ENCODE measurements around the gene RBP5. TPM values are rescaled to one million over a fixed set of nuclear protein-coding genes. Genes with fewer than 3 reads are reported as not detected.

Gene RBP5
- total RNA-seq, 1 experiment from 2014 or later: not detected

GRCh38 chr12:7151532-7151931, 22.8 kb upstream of the RBP5 start:
- Histone ChIP-seq H3K4me3 (ENCODE audit: low read length) (no peak overlapping the region), H3K4me1 (ENCODE audit: insufficient read depth, low read length) (no peaks in the 10 kb centered on the region), H3K27ac (ENCODE audit: low read length) (no peak overlapping the region), H3K4me2 (ENCODE audit: low read length) (no peak overlapping the region), H3F3A (ENCODE audit: low read length, unreplicated experiment) (no peaks in the 10 kb centered on the region), H3K27me3 (ENCODE audit: low read length) (no peaks in the 10 kb centered on the region), H3K79me2 (ENCODE audit: low read length) (no peaks in the 10 kb centered on the region), H3K9me3 (ENCODE audit: low read length) (no peaks in the 10 kb centered on the region), H3K36me3 (ENCODE audit: low read depth, low read length) (no peaks in the 10 kb centered on the region), H3K9me2 (replicated peaks; ENCODE audit: low read length) (no peaks in the 10 kb centered on the region), H2AFZ (ENCODE audit: low read length) (no peak overlapping the region), H3K9ac (ENCODE audit: low read length) (no peak overlapping the region), H4K20me1 (ENCODE audit: low read length) (no peaks in the 10 kb centered on the region)
- no TSS peak for BruUV-seq (replicated peaks)
- DNase-seq: no peak
- TF ChIP-seq EZH2phosphoT487 (IDR thresholded peaks at IDR 0.05; ENCODE audit: borderline replicate concordance, low read length) (no peak), EZH2 (IDR thresholded peaks at IDR 0.05; ENCODE audit: low read length, unreplicated experiment) (no peak), CTCF (conservative IDR thresholded peaks at IDR 0.05; ENCODE audit: low read depth, low read length) (no peak)
- no peak for ATAC-seq
- intact Hi-C loops (cut with micrococcal nuclease): no loop called here
- POLR2A ChIA-PET (ENCODE audit: unreplicated experiment): no interaction called here
- CTCF ChIA-PET: no interaction called here

GRCh38 chr12:7150841-7151240, 22.2 kb upstream of the RBP5 start:
- H3K79me2 ChIP-seq (ENCODE audit: low read length): no peaks in the 10 kb centered on the region
- H3F3A ChIP-seq (ENCODE audit: low read length, unreplicated experiment): no peaks in the 10 kb centered on the region
- ATAC-seq (no peak), DNase-seq (no peak)
- H3K27me3 ChIP-seq (ENCODE audit: low read length): no peaks in the 10 kb centered on the region
- H3K9me3 ChIP-seq (ENCODE audit: low read length): no peaks in the 10 kb centered on the region
- TF ChIP-seq EZH2phosphoT487 (IDR thresholded peaks at IDR 0.05; ENCODE audit: borderline replicate concordance, low read length) (no peak), CTCF (conservative IDR thresholded peaks at IDR 0.05; ENCODE audit: low read depth, low read length) (no peak), EZH2 (IDR thresholded peaks at IDR 0.05; ENCODE audit: low read length, unreplicated experiment) (no peak)
- no peak overlapping the region for H3K9ac ChIP-seq (ENCODE audit: low read length)
- H3K36me3 ChIP-seq (ENCODE audit: low read depth, low read length): no peaks in the 10 kb centered on the region
- H4K20me1 ChIP-seq (ENCODE audit: low read length): no peaks in the 10 kb centered on the region
- H3K27ac ChIP-seq (ENCODE audit: low read length): no peak overlapping the region
- H3K4me1 ChIP-seq (ENCODE audit: insufficient read depth, low read length): no peaks in the 10 kb centered on the region
- H3K4me3 ChIP-seq (ENCODE audit: low read length): no peak overlapping the region
- H2AFZ ChIP-seq (ENCODE audit: low read length): no peak overlapping the region
- H3K9me2 ChIP-seq (replicated peaks; ENCODE audit: low read length): no peaks in the 10 kb centered on the region
- H3K4me2 ChIP-seq (ENCODE audit: low read length): no peak overlapping the region
- ChIA-PET CTCF (no interaction called here), POLR2A (ENCODE audit: unreplicated experiment) (no interaction called here)
- intact Hi-C loops (cut with micrococcal nuclease): no loop called here
- no TSS peak for BruUV-seq (replicated peaks)

GRCh38 chr12:7150356-7150755, 21.7 kb upstream of the RBP5 start:
- Histone ChIP-seq H3K36me3 (ENCODE audit: low read depth, low read length) (no peaks in the 10 kb centered on the region), H3K4me2 (ENCODE audit: low read length) (no peak overlapping the region), H3K9ac (ENCODE audit: low read length) (no peak overlapping the region), H3K9me3 (ENCODE audit: low read length) (no peaks in the 10 kb centered on the region), H3K79me2 (ENCODE audit: low read length) (no peaks in the 10 kb centered on the region), H2AFZ (ENCODE audit: low read length) (no peak overlapping the region), H3K9me2 (replicated peaks; ENCODE audit: low read length) (no peaks in the 10 kb centered on the region), H3K4me1 (ENCODE audit: insufficient read depth, low read length) (no peaks in the 10 kb centered on the region), H4K20me1 (ENCODE audit: low read length) (no peaks in the 10 kb centered on the region), H3K4me3 (ENCODE audit: low read length) (no peak overlapping the region), H3F3A (ENCODE audit: low read length, unreplicated experiment) (no peaks in the 10 kb centered on the region), H3K27me3 (ENCODE audit: low read length) (no peaks in the 10 kb centered on the region), H3K27ac (ENCODE audit: low read length) (no peak overlapping the region)
- DNase-seq (no peak), ATAC-seq (no peak)
- intact Hi-C loops (cut with micrococcal nuclease): no loop called here
- TF ChIP-seq EZH2phosphoT487 (IDR thresholded peaks at IDR 0.05; ENCODE audit: borderline replicate concordance, low read length) (no peak), CTCF (conservative IDR thresholded peaks at IDR 0.05; ENCODE audit: low read depth, low read length) (no peak), EZH2 (IDR thresholded peaks at IDR 0.05; ENCODE audit: low read length, unreplicated experiment) (no peak)
- POLR2A ChIA-PET (ENCODE audit: unreplicated experiment): no interaction called here
- CTCF ChIA-PET: no interaction called here
- BruUV-seq (replicated peaks): no TSS peak
